Liver (tissue), 3 donors: ENCODE results near the gene MGAT4A.
"Not testable (repeated sequence)": the region's sequence is repeated elsewhere in the genome, so short reads cannot be mapped to it uniquely, and the experiment has no call there.

Experiments used
- ATF3 ChIP-seq: IDR thresholded peaks from 2 replicates; pipeline ENCODE4 v1.6.1; 2016; ENCODE audit warnings: antibody characterized with exemption
- CTCF ChIP-seq: fragments of 150-350 bp; IDR thresholded peaks from 2 replicates; pipeline ENCODE4 v1.5.1; 2017; ENCODE audit warnings: improper control_type of control experiment, low read depth, low read length; ENCODE audit not compliant: missing input control
- HNF4A ChIP-seq, 2 donors: conservative IDR thresholded peaks; 2 replicates each; pipeline ENCODE4 v1.6.1; 2016; ENCODE audit warnings: antibody characterized with exemption in 2 of 2, mild to moderate bottlenecking in 2 of 2
- MAX ChIP-seq: IDR thresholded peaks from 2 replicates; pipeline ENCODE4 v1.6.1; 2016; ENCODE audit warnings: antibody characterized with exemption
- NR2F2 ChIP-seq: IDR thresholded peaks from 2 replicates; pipeline ENCODE4 v1.6.1; 2016; ENCODE audit warnings: antibody characterized with exemption
- RAD21 ChIP-seq, 2 donors: IDR thresholded peaks; 2 replicates each; pipeline ENCODE4 v1.6.1; 2016; ENCODE audit warnings: antibody characterized with exemption in 2 of 2, mild to moderate bottlenecking in 2 of 2
- REST ChIP-seq: IDR thresholded peaks from 2 replicates; pipeline ENCODE4 v1.6.1; 2016; ENCODE audit warnings: antibody characterized with exemption, mild to moderate bottlenecking
- SP1 ChIP-seq: IDR thresholded peaks from 2 replicates; pipeline ENCODE4 v1.6.1; 2018; ENCODE audit warnings: antibody characterized with exemption, mild to moderate bottlenecking
- TAF1 ChIP-seq: conservative IDR thresholded peaks from 2 replicates; pipeline ENCODE4 v1.6.1; 2016; ENCODE audit warnings: antibody characterized with exemption, mild to moderate bottlenecking
- YY1 ChIP-seq: IDR thresholded peaks from 2 replicates; pipeline ENCODE4 v1.6.1; 2016; ENCODE audit warnings: antibody characterized with exemption, mild to moderate bottlenecking
- ZBTB33 ChIP-seq: IDR thresholded peaks from 2 replicates; pipeline ENCODE4 v1.6.1; 2016; ENCODE audit warnings: antibody characterized with exemption
- donor health status: healthy.
- donor health status: healthy.

- TF ChIP-seq CTCF; ZBTB33; HNF4A (conservative IDR thresholded peaks at IDR 0.05); SP1; YY1; ATF3; NR2F2; MAX; RAD21 (IDR thresholded peaks at IDR 0.05); REST; TAF1: not testable (repeated sequence)
These were observed 136.3 kb downstream of the MGAT4A start for GRCh38 chr2:98594665-98595064.
